Activated gamma-delta T cell treated with anti-CD3 and anti-CD28 coated beads, Interleukin-2, amount 50 U/mL, for 16 hours (primary cell): ENCODE data around the gene PSMD7.

Experiments
- DNase-seq: peaks from one replicate; pipeline ENCODE4 v3.0.0-alpha.2; 2020; ENCODE audit warnings: low read depth

Gene PSMD7

DNA sequence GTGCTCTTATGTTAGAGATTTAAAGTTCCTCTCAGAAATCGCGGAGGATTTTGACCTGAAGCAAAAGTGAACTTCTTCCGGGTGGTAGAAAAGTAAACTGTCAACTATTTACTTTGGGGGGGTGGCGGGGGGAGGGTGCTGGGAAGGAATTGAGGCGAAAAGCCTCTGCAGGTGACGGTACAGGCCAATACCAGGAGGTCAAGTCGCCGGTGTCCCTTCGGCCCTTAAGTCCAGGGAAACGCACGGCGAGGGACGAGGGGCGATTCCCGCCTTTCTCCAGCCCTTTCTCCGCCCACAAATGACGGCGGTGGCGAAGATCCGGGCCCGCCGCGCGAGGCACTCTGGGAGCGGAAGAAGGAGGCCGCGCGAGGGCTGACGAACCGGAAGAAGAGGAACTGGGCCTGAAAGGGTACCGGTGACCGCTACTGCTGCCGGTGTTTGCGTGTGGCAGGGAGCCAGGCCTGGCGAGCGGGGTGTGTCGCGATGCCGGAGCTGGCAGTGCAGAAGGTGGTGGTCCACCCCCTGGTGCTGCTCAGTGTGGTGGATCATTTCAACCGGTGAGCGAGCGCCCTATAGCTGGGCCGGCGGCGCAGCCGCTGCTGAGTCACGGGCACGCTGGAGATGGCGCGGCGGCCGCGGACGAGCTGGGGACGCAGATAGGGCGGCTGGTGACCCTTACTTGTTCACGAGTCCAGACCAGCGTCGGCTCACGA, at the start of gene PSMD7:
PSMD7 (plus strand) TSS at position 383 of the 713 bp plus-strand sequence; CDS start at position 484, 101 bp downstream.
- peak; percentile 75 for DNase-seq

GRCh38 chr16:74249254-74249653, 47.4 kb upstream of the PSMD7 start:
- no peak for DNase-seq

DNA sequence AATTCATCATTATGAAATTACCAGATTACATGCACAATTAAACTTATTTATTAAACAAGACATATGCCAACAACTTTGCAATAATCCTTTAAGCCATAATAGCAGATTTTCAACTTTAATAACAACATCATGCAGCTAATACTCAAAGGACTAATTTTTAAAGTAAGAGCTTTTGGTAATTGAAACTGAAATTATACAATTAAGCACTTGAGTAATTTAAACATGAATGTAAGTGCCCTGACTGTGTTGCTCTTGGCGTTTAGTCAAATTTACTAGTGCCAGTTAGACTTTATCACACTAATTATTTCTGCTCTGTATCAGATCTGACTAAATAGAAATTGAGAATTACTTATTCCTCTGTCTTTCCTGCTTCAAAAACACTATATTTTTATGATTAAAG, 46.8 kb upstream of the PSMD7 start:
- DNase-seq = no peak

- no peak for DNase-seq
Measured at GRCh38 chr16:74252329-74252728, 44.3 kb upstream of the PSMD7 start.

DNA sequence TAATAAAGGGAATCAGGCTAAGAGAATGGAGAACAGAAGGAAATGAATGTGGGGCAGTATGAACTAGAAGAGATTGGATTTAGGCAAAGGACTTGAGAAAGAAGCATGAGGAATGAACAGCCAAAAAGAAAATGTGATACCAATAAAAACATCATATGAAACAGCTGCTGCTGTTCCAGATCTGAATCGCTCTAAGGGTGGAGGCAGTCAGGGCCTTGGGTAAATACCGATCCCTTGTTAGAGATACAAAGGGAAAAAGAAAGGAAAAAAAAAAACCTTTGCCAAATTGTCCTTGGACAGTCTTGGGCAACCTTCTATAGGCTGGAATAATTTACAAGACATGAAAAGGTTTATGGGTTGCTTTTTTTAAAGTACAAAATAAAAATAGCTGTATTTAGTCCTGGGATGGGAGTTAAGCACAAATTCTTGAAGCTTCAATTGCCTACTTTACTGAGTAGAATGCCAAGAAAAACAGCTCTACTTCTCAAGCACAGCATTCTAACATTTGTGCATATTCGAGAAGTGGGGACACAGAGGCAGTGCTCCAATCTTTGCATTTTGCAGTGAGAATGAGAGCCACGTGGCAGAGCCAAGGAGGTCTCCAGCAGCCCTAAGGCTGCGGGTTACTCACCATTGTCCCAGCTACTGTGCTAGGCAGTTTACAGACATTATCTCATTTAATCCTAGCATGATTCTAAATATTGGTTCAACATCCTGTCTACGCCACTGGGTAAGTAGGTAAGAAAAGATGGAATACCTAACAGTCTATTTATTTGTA, 43.3 kb upstream of the PSMD7 start:
- no peak for DNase-seq

DNA sequence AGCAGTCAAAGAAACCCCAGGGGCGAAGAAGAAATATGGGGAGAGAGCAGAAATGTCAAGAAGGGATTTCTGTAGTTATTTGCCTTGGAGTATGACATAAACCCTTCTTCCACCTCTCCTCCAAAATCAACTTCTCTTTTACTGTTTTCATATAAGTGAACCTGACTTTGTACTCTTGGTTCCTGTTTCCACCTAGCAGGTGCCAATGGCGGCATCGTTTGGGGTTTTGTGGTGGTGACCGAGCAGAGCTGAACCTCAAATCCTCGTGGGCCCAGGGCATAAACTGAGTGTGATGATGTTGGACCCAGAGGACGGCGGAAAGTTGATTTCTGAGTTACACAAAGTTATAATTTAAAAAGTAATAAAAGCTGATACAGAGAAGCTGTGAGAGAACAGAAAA, 39.6 kb upstream of the PSMD7 start:
- no peak for DNase-seq

GRCh38 chr16:74261068-74261467, 35.5 kb upstream of the PSMD7 start:
- no peak for DNase-seq

DNA sequence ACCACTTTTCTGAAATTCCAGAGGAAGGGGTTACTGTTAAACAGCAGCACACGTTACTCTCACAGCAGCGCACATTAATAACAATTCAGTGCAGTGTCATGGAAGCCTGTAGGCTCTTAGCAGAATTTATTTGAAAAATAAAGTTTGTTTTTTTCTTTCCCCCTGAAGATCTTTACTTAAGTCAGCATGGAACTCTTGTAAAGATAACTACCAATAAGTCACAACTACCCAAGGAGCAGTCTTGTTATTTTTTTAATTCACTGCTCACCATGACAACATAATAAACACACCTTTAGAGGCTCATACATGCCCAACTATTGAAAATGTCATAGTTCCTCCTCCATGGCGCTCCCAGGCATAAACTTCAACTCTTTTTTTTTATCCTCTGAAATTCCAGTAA, 31.8 kb upstream of the PSMD7 start:
- no peak for DNase-seq

DNA sequence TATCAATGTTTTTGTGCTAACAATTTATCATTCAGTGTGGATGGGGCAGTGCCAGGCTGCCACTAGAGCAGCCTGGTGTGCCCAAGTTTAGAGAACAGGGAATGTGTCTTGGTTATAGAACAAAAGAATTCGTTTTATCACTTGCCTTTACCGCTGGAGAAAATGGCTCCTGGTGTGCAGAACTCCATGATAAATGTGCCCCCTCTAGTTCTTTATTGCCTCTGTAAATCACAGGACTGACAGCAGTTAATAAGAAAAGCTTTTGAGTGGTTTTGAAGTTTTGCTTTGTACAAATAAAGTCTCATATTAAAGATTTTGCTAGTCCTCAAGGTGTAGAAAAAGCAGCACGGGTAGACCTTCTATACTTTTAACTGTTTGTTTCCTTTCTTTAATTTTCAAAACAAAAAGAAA, 28.2 kb upstream of the PSMD7 start:
- DNase-seq = no peak

GRCh38 chr16:74271872-74272271, 24.7 kb upstream of the PSMD7 start:
- no peak for DNase-seq

DNA sequence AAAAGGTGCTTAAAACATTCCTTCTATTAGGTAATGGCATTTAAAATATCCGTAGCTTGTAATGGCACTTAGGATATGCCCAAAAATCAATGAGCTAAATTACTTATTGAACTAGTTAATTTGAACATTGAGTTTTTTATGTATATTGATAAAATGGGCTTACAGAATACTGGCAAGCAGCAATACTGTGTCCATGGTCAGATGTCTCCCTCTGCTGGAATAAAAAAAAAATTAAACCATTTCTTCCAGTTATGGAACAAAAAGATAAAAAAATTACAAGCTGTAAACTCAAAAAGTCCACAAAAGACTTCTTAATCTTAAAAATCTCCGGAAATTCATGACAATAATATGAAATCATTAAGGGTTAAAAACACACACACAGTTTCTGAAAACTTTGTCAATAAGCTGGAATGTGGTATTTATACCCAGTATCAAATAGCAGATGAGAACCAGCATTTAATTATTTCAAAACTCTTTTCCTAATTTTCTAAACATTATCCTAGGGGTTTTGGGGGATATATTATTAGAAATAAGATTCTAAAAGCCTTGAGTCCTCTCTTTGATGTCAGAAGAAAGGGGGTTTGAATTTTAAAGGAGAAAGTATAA, 21.5 kb upstream of the PSMD7 start:
- DNase-seq = no peak

DNA sequence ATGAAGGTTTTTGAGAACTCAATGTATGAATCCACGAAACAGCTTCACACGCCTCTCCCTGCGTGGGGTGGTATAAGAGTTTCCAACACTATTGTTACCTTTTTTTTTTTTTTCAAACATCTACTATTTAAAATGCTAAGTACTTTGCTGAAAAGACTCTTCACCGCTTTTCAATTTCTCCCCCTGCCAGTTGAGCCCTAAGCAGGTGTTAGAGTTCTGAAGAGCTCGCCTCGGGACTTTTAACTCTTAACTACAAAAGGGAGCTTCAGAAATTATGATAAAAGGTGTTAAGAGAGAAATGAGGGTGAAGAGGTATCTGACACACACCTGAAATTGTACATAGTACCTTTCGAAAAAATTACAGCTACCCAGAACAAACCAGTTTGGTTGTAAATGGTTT, 20.9 kb upstream of the PSMD7 start:
- DNase-seq = no peak

- no peak for DNase-seq
Measured at GRCh38 chr16:74277974-74278373, 18.6 kb upstream of the PSMD7 start.

DNA sequence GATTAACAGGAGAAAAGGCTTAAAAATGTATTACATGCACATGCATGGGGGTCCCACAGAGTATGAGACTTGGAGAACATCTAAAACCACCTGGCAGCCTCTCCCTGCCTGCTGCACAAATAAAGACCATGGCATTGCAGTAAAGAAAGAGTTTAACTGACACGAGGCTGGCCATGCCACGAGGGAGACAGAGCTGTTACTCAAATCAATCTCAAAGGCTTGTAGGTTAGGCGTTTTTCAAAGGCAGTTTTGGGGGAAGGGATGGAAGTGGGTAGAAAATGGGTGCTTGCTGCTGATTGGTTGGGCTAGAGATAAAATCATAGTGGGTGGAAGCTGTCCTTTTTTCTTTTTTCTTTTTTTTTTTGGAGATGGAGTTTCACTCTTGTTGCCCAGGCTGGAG, 17.3 kb upstream of the PSMD7 start:
- no peak for DNase-seq

DNA sequence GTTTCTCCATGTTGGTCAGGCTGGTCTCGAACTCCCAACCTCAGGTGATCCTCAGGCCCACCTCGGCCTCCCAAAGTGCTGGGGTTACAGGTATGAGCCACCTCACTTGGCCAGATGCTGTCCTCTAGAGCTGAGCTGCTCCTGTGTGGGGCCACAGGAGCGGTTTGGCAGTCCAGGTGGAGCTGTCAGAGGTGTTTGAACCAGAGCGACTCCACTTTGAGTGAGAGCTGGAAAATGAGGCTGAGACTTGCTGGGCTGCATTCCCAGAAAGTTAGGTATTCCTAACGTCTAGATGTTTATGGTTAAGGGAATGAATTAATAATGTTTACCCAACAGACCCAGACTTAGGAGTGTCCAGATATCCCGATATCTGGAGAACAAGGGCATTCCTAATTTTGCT, 16.8 kb upstream of the PSMD7 start:
- DNase-seq = no peak

- DNase-seq = no peak
Measured at GRCh38 chr16:74280448-74280847, 16.2 kb upstream of the PSMD7 start.

GRCh38 chr16:74281300-74281699, 15.3 kb upstream of the PSMD7 start:
- DNase-seq = no peak

DNA sequence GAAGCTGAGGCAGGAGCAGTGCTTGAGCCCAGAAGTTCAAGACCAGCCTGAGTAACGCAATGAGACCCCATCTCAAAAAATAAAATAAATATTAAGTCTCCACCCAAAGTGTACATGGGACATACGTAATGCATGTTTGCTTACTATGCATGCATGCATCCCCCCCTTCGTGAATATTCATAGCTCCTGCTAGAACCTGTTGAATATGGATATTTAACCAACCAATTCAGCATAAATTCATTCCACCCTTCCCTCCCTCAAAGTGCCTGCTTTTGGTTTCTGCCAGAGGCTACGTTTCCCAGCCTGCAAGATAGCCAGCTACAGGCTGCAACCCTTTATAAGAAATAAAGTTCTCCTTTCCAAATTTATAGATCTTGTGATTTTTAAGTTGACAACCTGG, 12.9 kb upstream of the PSMD7 start:
- no peak for DNase-seq

DNA sequence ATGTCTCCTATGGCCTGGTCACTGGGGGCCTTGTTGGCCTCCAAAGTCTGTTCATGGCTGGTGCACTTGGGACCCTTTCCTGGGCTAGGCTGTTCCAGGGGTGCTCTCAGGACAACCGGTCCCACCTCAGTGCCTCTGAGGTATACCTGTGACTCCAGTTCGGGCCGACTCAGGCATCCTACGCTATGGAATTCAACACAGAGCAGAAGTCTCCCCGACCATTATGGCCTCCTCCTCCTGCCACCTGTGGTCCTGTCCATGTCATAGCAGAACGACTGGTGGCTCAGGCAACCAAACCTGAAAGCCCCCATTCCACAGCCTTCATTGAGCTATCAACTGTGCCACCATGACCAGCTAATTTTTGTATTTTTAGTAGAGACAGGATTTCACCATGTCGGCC, 8.5 kb upstream of the PSMD7 start:
- DNase-seq = no peak

DNA sequence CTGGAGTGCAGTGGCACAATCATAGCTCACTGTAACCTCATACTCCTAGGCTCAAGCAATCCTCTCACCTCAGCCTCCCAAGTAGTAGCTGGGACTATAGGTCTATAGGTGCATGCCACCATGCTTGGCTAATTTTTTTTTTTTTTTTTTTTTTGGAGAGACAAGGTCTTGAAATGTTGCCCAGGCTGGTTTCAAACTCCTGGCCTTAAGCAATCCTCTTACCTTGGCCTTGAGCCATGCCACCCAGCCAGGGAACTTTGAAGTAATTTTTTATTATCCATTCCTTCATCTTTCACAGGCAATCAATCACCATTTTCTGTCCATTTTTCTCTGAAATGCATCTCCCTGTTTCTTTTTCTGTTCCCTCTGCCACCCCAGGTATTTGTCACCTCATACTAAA, 6.3 kb upstream of the PSMD7 start:
- DNase-seq = no peak

GRCh38 chr16:74291176-74291575, 5.4 kb upstream of the PSMD7 start:
- DNase-seq = no peak

GRCh38 chr16:74291577-74292208, 4.9 kb upstream of the PSMD7 start:
- DNase-seq = no peak

DNA sequence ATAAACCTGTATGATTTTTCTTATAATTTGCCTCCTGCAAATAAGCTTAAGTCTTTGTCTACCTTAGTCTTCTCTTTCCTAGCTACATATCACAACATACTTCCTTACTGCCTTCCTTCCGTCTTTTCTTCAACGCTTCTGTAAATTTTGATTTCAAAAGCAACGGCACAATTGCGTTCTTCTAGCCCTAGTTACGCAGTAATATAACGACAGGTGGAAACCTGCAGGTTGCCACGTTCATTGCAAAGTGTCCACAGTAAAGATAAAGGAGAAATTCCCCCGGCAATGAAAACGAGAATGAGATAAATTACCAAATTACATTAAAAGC, 546 bp upstream of the PSMD7 start:
- no peak for DNase-seq
